ENCODE data around the gene MUC5AC. TPM values are rescaled to one million over a fixed set of nuclear protein-coding genes. Genes with fewer than 3 reads are reported as not detected.
"Not testable (repeated sequence)": the region's sequence is repeated elsewhere in the genome, so short reads cannot be mapped to it uniquely, and the experiment has no call there.

Gene MUC5AC
- total RNA-seq, 2 donors from 2014 or later, result not detected

GRCh38 chr11:1236316-1237127, 78.8 kb downstream of the MUC5AC start:
- no peaks in the 10 kb centered on the region for H3K9me3 ChIP-seq (ENCODE audit: control insufficient read depth, low read length, poor library complexity, severe bottlenecking)
- H3K27ac Mint-ChIP-seq, result no peak overlapping the region
- no peaks in the 10 kb centered on the region for H3K36me3 Mint-ChIP-seq (ENCODE audit: low read depth)
- no peaks in the 10 kb centered on the region for H3K4me1 Mint-ChIP-seq
- no peak for DNase-seq
- no peak overlapping the region for H3K4me3 Mint-ChIP-seq
- H3K27me3 Mint-ChIP-seq, result no peaks in the 10 kb centered on the region
- no peak for ATAC-seq

GRCh38 chr11:1237128-1237580, 79.4 kb downstream of the MUC5AC start:
- no peak for ATAC-seq
- peak overlapping the region; percentile 16 for H3K27ac Mint-ChIP-seq

GRCh38 chr11:1237851-1238250, 80.1 kb downstream of the MUC5AC start:
- Mint-ChIP-seq H3K4me1 (no peaks in the 10 kb centered on the region), H3K4me3 (no peak overlapping the region), H3K27me3 (no peaks in the 10 kb centered on the region), H3K36me3 (ENCODE audit: low read depth) (no peaks in the 10 kb centered on the region), H3K27ac (no peak overlapping the region)
- no peak for DNase-seq
- no peak for ATAC-seq
- no peaks in the 10 kb centered on the region for H3K9me3 ChIP-seq (ENCODE audit: control insufficient read depth, low read length, poor library complexity, severe bottlenecking)

More at GRCh38 chr11:1237128-1237580, 79.4 kb downstream of the MUC5AC start:
- Mint-ChIP-seq H3K4me3 (no peak overlapping the region), H3K36me3 (ENCODE audit: low read depth) (no peaks in the 10 kb centered on the region), H3K27me3 (no peaks in the 10 kb centered on the region), H3K4me1 (no peaks in the 10 kb centered on the region)
- no peaks in the 10 kb centered on the region for H3K9me3 ChIP-seq (ENCODE audit: control insufficient read depth, low read length, poor library complexity, severe bottlenecking)
- no peak for DNase-seq

- no peaks in the 10 kb centered on the region for H3K9me3 ChIP-seq (ENCODE audit: control insufficient read depth, low read length, poor library complexity, severe bottlenecking)
- H3K4me3 Mint-ChIP-seq, result no peak overlapping the region
- no peak overlapping the region for H3K27ac Mint-ChIP-seq
- H3K4me1 Mint-ChIP-seq, result no peaks in the 10 kb centered on the region
- DNase-seq (no peak), ATAC-seq (no peak)
- no peaks in the 10 kb centered on the region for H3K27me3 Mint-ChIP-seq
- no peaks in the 10 kb centered on the region for H3K36me3 Mint-ChIP-seq (ENCODE audit: low read depth)
Observed at GRCh38 chr11:1238767-1239595, 81.2 kb downstream of the MUC5AC start.

GRCh38 chr11:1239596-1240205, 81.9 kb downstream of the MUC5AC start:
- Mint-ChIP-seq H3K27me3 (no peaks in the 10 kb centered on the region), H3K4me3 (no peak overlapping the region), H3K27ac (no peak overlapping the region), H3K4me1 (no peaks in the 10 kb centered on the region), H3K36me3 (ENCODE audit: low read depth) (no peaks in the 10 kb centered on the region)
- DNase-seq (no peak), ATAC-seq (no peak)
- H3K9me3 ChIP-seq (ENCODE audit: control insufficient read depth, low read length, poor library complexity, severe bottlenecking), result no peaks in the 10 kb centered on the region

GRCh38 chr11:1240771-1241170, 83.0 kb downstream of the MUC5AC start:
- no peak overlapping the region for H3K4me3 Mint-ChIP-seq
- DNase-seq (no peak), ATAC-seq (no peak)
- H3K27me3 Mint-ChIP-seq, result no peaks in the 10 kb centered on the region
- no peak overlapping the region for H3K27ac Mint-ChIP-seq
- no peaks in the 10 kb centered on the region for H3K4me1 Mint-ChIP-seq
- no peaks in the 10 kb centered on the region for H3K9me3 ChIP-seq (ENCODE audit: control insufficient read depth, low read length, poor library complexity, severe bottlenecking)
- no peaks in the 10 kb centered on the region for H3K36me3 Mint-ChIP-seq (ENCODE audit: low read depth)

- ATAC-seq, result no peak
- H3K4me1 Mint-ChIP-seq, result no peaks in the 10 kb centered on the region
- no peaks in the 10 kb centered on the region for H3K27me3 Mint-ChIP-seq
- no peaks in the 10 kb centered on the region for H3K36me3 Mint-ChIP-seq (ENCODE audit: low read depth)
- DNase-seq, result no peak
- no peak overlapping the region for H3K27ac Mint-ChIP-seq
- no peaks in the 10 kb centered on the region for H3K9me3 ChIP-seq (ENCODE audit: control insufficient read depth, low read length, poor library complexity, severe bottlenecking)
- no peak overlapping the region for H3K4me3 Mint-ChIP-seq
Observed at GRCh38 chr11:1241706-1242105, 84.0 kb downstream of the MUC5AC start.

- Mint-ChIP-seq H3K27ac (no peak overlapping the region), H3K27me3 (no peaks in the 10 kb centered on the region), H3K4me3 (no peak overlapping the region), H3K4me1 (no peaks in the 10 kb centered on the region), H3K36me3 (ENCODE audit: low read depth) (no peaks in the 10 kb centered on the region)
- H3K9me3 ChIP-seq (ENCODE audit: control insufficient read depth, low read length, poor library complexity, severe bottlenecking), result no peaks in the 10 kb centered on the region
- no peak for DNase-seq
- ATAC-seq, result no peak
Observed at GRCh38 chr11:1242289-1242688, 84.5 kb downstream of the MUC5AC start.

- H3K4me3 Mint-ChIP-seq, result not testable (repeated sequence)
Observed at GRCh38 chr11:1242751-1243150, 85.0 kb downstream of the MUC5AC start.

GRCh38 chr11:1243521-1243920, 85.8 kb downstream of the MUC5AC start:
- H3K4me3 Mint-ChIP-seq; ATAC-seq; H3K27ac Mint-ChIP-seq; H3K27me3 Mint-ChIP-seq; H3K36me3 Mint-ChIP-seq (ENCODE audit: low read depth); H3K9me3 ChIP-seq (ENCODE audit: control insufficient read depth, low read length, poor library complexity, severe bottlenecking); H3K4me1 Mint-ChIP-seq; DNase-seq: not testable (repeated sequence)

More at GRCh38 chr11:1242751-1243150, 85.0 kb downstream of the MUC5AC start:
- H3K27me3 Mint-ChIP-seq; ATAC-seq; H3K27ac Mint-ChIP-seq; DNase-seq; H3K36me3 Mint-ChIP-seq (ENCODE audit: low read depth); H3K9me3 ChIP-seq (ENCODE audit: control insufficient read depth, low read length, poor library complexity, severe bottlenecking); H3K4me1 Mint-ChIP-seq: not testable (repeated sequence)

- not testable (repeated sequence) for ATAC-seq
Observed at GRCh38 chr11:1244557-1244956, 86.8 kb downstream of the MUC5AC start.

GRCh38 chr11:1245717-1246116, 88.0 kb downstream of the MUC5AC start:
- H3K4me1 Mint-ChIP-seq; H3K4me3 Mint-ChIP-seq; H3K9me3 ChIP-seq (ENCODE audit: control insufficient read depth, low read length, poor library complexity, severe bottlenecking); H3K27me3 Mint-ChIP-seq; H3K36me3 Mint-ChIP-seq (ENCODE audit: low read depth); H3K27ac Mint-ChIP-seq; DNase-seq; ATAC-seq: not testable (repeated sequence)

More at GRCh38 chr11:1244557-1244956, 86.8 kb downstream of the MUC5AC start:
- H3K4me3 Mint-ChIP-seq; H3K9me3 ChIP-seq (ENCODE audit: control insufficient read depth, low read length, poor library complexity, severe bottlenecking); H3K4me1 Mint-ChIP-seq; H3K27ac Mint-ChIP-seq; H3K27me3 Mint-ChIP-seq; H3K36me3 Mint-ChIP-seq (ENCODE audit: low read depth); DNase-seq: not testable (repeated sequence)

GRCh38 chr11:1246301-1246700, 88.5 kb downstream of the MUC5AC start:
- not testable (repeated sequence) for H3K4me3 Mint-ChIP-seq; H3K36me3 Mint-ChIP-seq (ENCODE audit: low read depth); H3K4me1 Mint-ChIP-seq; ATAC-seq; H3K9me3 ChIP-seq (ENCODE audit: control insufficient read depth, low read length, poor library complexity, severe bottlenecking); H3K27ac Mint-ChIP-seq; DNase-seq; H3K27me3 Mint-ChIP-seq
